ENCODE results near the gene TMEM30B.

TMEM30B gene

DNA sequence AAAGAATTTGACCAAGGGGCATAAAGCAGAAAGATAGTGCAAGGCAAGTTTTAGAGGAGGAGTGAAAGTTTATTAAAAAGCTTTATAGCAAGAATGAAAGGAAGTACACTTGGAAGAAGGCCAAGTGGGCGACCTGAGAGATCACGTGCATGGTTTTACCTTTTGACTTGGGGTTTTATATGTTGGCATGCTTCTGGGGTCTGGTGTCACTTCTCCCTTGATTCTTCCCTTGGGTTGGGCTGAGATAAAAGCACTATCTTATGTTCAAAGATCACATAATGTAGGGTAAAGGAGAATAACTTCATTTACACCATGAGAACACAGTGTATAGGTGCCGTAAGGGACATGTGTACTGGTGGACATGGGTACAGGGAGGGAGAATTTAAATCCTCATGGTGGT is 17.7 kb upstream of the TMEM30B start:
- H3K36me3 ChIP-seq (ENCODE audit: insufficient read depth, insufficient read length, low read length) = no peaks in the 10 kb centered on the region
- no peaks in the 10 kb centered on the region; the same call in 1 of the 2 replicates for H3K9me3 ChIP-seq (ENCODE audit: insufficient read depth, low read length)
- no peak for DNase-seq (ENCODE audit: low read depth, low spot score)
- TF ChIP-seq ZNF274 (IDR thresholded peaks at IDR 0.05; ENCODE audit: low read depth, low read length) = no peak
- TF ChIP-seq SUZ12 (IDR thresholded peaks at IDR 0.05; ENCODE audit: extremely low read depth, insufficient read depth, insufficient read length) = no peak
- no peak for TF ChIP-seq YY1 (IDR thresholded peaks at IDR 0.05; ENCODE audit: insufficient read depth, insufficient read length)
- no peak overlapping the region for H3K9ac ChIP-seq (ENCODE audit: insufficient read length, low read depth)
- no peaks in the 10 kb centered on the region for H3K4me1 ChIP-seq (ENCODE audit: insufficient read depth, insufficient read length)
- H3K27me3 ChIP-seq (ENCODE audit: insufficient read depth, insufficient read length) = no peaks in the 10 kb centered on the region
- no peak overlapping the region for H3K4me3 ChIP-seq (ENCODE audit: insufficient read length, low read depth)

DNA sequence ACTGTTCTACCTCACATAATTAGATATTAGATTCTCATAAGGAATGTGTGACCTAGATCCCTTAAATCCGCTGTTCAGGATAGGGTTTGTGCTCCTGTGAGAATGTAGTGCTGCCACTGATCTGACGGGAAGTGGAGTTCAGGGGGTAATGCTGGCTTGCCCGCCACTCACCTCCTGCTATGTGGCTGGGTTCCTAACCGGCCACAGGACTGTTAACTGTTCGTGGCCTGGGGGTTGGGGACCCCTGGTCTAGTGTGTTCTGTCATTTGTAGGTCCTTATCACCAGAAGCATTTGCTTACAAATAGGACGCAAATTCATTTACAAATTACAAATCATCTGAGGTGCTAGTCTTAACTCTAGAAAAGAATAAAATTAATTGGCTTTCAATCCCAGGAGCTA is 16.4 kb upstream of the TMEM30B start:
- Histone ChIP-seq H3K4me3 (ENCODE audit: insufficient read length, low read depth) (no peak overlapping the region), H3K9ac (ENCODE audit: insufficient read length, low read depth) (no peak overlapping the region), H3K27me3 (ENCODE audit: insufficient read depth, insufficient read length) (no peaks in the 10 kb centered on the region), H3K4me1 (ENCODE audit: insufficient read depth, insufficient read length) (no peaks in the 10 kb centered on the region), H3K9me3 (ENCODE audit: insufficient read depth, low read length) (no peaks in the 10 kb centered on the region), H3K36me3 (ENCODE audit: insufficient read depth, insufficient read length, low read length) (no peaks in the 10 kb centered on the region)
- no peak for TF ChIP-seq YY1 (IDR thresholded peaks at IDR 0.05; ENCODE audit: insufficient read depth, insufficient read length)
- TF ChIP-seq ZNF274 (IDR thresholded peaks at IDR 0.05; ENCODE audit: low read depth, low read length) = no peak
- no peak for TF ChIP-seq SUZ12 (IDR thresholded peaks at IDR 0.05; ENCODE audit: extremely low read depth, insufficient read depth, insufficient read length)
- no peak for DNase-seq (ENCODE audit: low read depth, low spot score)

DNA sequence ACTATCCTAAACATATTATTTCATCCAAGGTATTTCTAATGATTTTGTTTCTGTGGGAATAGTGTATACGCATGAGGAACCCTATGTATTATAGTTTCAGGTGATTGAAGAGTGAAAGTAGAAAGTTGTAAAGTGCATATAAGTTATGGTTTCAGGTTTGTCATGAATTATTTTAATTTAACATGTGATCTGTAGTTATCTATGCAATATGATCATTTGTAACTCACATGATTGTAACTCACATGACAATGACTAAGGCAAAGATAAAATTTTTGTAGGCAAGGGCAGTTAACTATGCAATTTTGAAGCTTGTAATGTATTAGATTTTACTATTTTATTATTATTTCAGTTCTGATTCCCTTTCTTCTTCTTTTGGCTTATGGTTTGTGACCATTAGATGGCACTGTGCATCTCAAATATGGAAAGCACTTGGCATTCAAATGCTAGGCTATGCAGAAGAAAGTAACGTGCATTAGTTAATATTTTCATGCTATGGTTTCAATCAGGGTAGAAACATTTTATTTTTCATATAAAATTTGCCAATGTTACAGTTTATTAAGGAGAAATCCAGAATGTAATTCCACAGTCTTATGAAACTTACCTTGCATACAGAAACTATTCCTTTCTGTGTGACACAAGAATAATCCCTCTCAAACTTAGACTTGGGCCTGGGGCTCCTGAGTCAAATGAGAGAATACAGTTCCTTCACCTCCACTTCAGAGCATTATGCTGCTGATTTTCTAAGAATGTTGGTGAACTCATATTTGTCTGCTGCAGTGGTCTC is 15.8 kb upstream of the TMEM30B start:
- Histone ChIP-seq H3K27me3 (ENCODE audit: insufficient read depth, insufficient read length) (no peaks in the 10 kb centered on the region), H3K9me3 (ENCODE audit: insufficient read depth, low read length) (no peaks in the 10 kb centered on the region), H3K4me3 (ENCODE audit: insufficient read length, low read depth) (no peak overlapping the region), H3K4me1 (ENCODE audit: insufficient read depth, insufficient read length) (no peaks in the 10 kb centered on the region), H3K36me3 (ENCODE audit: insufficient read depth, insufficient read length, low read length) (no peaks in the 10 kb centered on the region), H3K9ac (ENCODE audit: insufficient read length, low read depth) (no peak overlapping the region)
- no peak for DNase-seq (ENCODE audit: low read depth, low spot score)
- TF ChIP-seq ZNF274 (IDR thresholded peaks at IDR 0.05; ENCODE audit: low read depth, low read length) (no peak), SUZ12 (IDR thresholded peaks at IDR 0.05; ENCODE audit: extremely low read depth, insufficient read depth, insufficient read length) (no peak), YY1 (IDR thresholded peaks at IDR 0.05; ENCODE audit: insufficient read depth, insufficient read length) (no peak)

DNA sequence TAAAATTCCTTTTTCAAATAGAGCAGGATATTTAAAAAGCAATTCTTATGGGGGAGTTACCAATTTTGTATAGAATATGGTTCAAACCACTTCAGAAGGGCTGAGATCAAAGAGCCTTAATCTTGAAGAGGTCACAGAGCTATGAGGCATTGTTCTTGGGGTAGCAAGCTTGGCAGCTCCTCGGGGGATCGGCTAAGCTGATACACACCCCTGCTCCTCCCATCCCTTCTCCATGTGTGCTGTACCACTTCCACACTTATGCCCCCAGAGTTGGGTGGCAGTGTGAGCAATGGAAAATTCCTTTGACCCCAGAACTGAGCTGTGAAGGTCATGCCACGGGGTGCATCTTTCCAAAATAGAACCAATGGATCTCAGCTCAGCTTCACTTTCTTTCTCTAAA is 15.0 kb upstream of the TMEM30B start:
- no peak for DNase-seq (ENCODE audit: low read depth, low spot score)
- Histone ChIP-seq H3K9me3 (ENCODE audit: insufficient read depth, low read length) (no peaks in the 10 kb centered on the region), H3K4me1 (ENCODE audit: insufficient read depth, insufficient read length) (no peaks in the 10 kb centered on the region), H3K36me3 (ENCODE audit: insufficient read depth, insufficient read length, low read length) (no peaks in the 10 kb centered on the region), H3K27me3 (ENCODE audit: insufficient read depth, insufficient read length) (no peaks in the 10 kb centered on the region), H3K4me3 (ENCODE audit: insufficient read length, low read depth) (no peak overlapping the region), H3K9ac (ENCODE audit: insufficient read length, low read depth) (no peak overlapping the region)
- TF ChIP-seq SUZ12 (IDR thresholded peaks at IDR 0.05; ENCODE audit: extremely low read depth, insufficient read depth, insufficient read length) (no peak), YY1 (IDR thresholded peaks at IDR 0.05; ENCODE audit: insufficient read depth, insufficient read length) (no peak), ZNF274 (IDR thresholded peaks at IDR 0.05; ENCODE audit: low read depth, low read length) (no peak)

DNA sequence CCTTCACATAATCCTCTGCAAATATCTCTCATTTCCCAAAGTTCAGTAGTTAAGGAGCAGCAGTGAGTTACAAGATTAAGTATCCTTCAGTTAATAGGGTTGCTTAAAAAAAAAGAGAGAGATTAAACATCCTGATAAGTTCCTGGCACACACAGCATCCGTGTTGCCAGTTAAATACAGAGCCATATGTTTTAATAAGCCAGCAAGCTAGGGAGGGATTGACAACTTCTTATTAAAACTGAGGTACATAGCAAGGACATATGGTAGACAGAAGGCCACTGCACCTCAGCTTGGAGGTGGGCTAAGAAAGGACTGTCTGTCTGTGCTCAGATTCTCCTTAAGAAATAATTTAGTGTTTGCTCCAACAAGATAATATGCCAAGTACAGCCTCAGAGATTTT is 9.6 kb upstream of the TMEM30B start:
- H3K4me1 ChIP-seq (ENCODE audit: insufficient read depth, insufficient read length) = no peaks in the 10 kb centered on the region
- DNase-seq (ENCODE audit: low read depth, low spot score) = no peak
- H3K36me3 ChIP-seq (ENCODE audit: insufficient read depth, insufficient read length, low read length) = no peaks in the 10 kb centered on the region
- H3K27me3 ChIP-seq (ENCODE audit: insufficient read depth, insufficient read length) = no peaks in the 10 kb centered on the region
- TF ChIP-seq SUZ12 (IDR thresholded peaks at IDR 0.05; ENCODE audit: extremely low read depth, insufficient read depth, insufficient read length) (no peak), YY1 (IDR thresholded peaks at IDR 0.05; ENCODE audit: insufficient read depth, insufficient read length) (no peak), ZNF274 (IDR thresholded peaks at IDR 0.05; ENCODE audit: low read depth, low read length) (no peak)
- no peak overlapping the region for H3K4me3 ChIP-seq (ENCODE audit: insufficient read length, low read depth)
- H3K9me3 ChIP-seq (ENCODE audit: insufficient read depth, low read length) = no peaks in the 10 kb centered on the region
- H3K9ac ChIP-seq (ENCODE audit: insufficient read length, low read depth) = no peak overlapping the region

DNA sequence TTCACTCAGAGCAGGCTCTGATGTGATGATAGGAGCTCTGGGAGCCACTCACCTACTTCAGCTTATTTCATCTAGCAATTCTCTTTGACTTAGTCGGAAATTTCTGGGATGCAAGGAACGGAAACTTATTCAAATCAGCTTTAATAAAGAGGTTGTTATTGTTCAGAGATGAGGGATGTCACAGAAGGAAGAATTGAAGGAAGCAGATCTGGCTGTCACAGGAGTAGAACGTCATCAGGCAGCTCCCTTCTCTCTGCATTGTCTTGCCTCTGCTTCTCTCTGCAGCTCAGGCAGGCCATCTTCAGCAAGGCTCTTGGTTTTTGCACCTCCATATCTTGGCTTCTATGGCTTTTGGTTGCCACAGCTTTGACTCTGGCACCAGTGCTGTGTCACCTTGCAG is 7.6 kb upstream of the TMEM30B start:
- no peaks in the 10 kb centered on the region for H3K9me3 ChIP-seq (ENCODE audit: insufficient read depth, low read length)
- H3K4me1 ChIP-seq (ENCODE audit: insufficient read depth, insufficient read length) = no peaks in the 10 kb centered on the region
- no peaks in the 10 kb centered on the region for H3K27me3 ChIP-seq (ENCODE audit: insufficient read depth, insufficient read length)
- no peak overlapping the region for H3K9ac ChIP-seq (ENCODE audit: insufficient read length, low read depth)
- TF ChIP-seq ZNF274 (IDR thresholded peaks at IDR 0.05; ENCODE audit: low read depth, low read length) (no peak), YY1 (IDR thresholded peaks at IDR 0.05; ENCODE audit: insufficient read depth, insufficient read length) (no peak), SUZ12 (IDR thresholded peaks at IDR 0.05; ENCODE audit: extremely low read depth, insufficient read depth, insufficient read length) (no peak)
- DNase-seq (ENCODE audit: low read depth, low spot score) = no peak
- no peak overlapping the region for H3K4me3 ChIP-seq (ENCODE audit: insufficient read length, low read depth)
- H3K36me3 ChIP-seq (ENCODE audit: insufficient read depth, insufficient read length, low read length) = no peaks in the 10 kb centered on the region

DNA sequence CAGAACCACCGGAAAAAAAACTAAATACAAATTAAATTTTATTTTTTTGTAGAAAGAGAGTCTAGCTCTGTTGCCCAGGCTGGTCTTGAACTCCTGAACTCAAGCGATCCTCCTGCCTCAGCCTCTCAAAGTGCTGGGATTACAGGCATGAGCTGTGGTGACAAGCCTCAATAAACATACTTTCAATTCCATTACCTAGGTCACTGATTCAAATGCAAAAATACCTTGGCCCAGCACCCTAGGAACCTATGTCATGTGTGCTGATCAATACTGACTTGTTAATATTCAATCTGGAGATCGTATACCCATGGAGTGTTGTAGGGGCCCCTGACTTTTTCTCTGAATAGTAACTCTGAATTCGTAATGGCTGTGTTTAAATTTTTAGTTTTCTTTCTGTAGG is 7.1 kb upstream of the TMEM30B start:
- Histone ChIP-seq H3K27me3 (ENCODE audit: insufficient read depth, insufficient read length) (peaks cover 2% of the 10 kb centered on the region), H3K36me3 (ENCODE audit: insufficient read depth, insufficient read length, low read length) (no peaks in the 10 kb centered on the region), H3K9ac (ENCODE audit: insufficient read length, low read depth) (no peak overlapping the region), H3K9me3 (ENCODE audit: insufficient read depth, low read length) (no peaks in the 10 kb centered on the region), H3K4me3 (ENCODE audit: insufficient read length, low read depth) (no peak overlapping the region), H3K4me1 (ENCODE audit: insufficient read depth, insufficient read length) (no peaks in the 10 kb centered on the region)
- DNase-seq (ENCODE audit: low read depth, low spot score) = no peak
- TF ChIP-seq SUZ12 (IDR thresholded peaks at IDR 0.05; ENCODE audit: extremely low read depth, insufficient read depth, insufficient read length) = no peak
- no peak for TF ChIP-seq YY1 (IDR thresholded peaks at IDR 0.05; ENCODE audit: insufficient read depth, insufficient read length)
- TF ChIP-seq ZNF274 (IDR thresholded peaks at IDR 0.05; ENCODE audit: low read depth, low read length) = no peak

Measured in NT2/D1 (cell line).